ENCODE measurements around the gene EIF3B.
"Not testable (repeated sequence)": the region's sequence is repeated elsewhere in the genome, so short reads cannot be mapped to it uniquely, and the experiment has no call there.

The EIF3B gene

GRCh38 chr7:2411815-2412586, 57.4 kb downstream of the EIF3B start:
- Histone ChIP-seq H3K36me3 (ENCODE audit: insufficient read depth, low read length) (no peaks in the 10 kb centered on the region), H3K9ac (ENCODE audit: low read depth, low read length) (no peak overlapping the region), H3K4me1 (ENCODE audit: insufficient read depth, low read length) (peaks cover 11% of the 10 kb centered on the region; the same call in 1 of the 2 replicates), H3K9me3 (ENCODE audit: control insufficient read depth, insufficient read depth, low read length) (no peaks in the 10 kb centered on the region)

GRCh38 chr7:2412587-2413201, 58.1 kb downstream of the EIF3B start:
- no peak overlapping the region for H3K9ac ChIP-seq (ENCODE audit: low read depth, low read length)
- no peaks in the 10 kb centered on the region for H3K36me3 ChIP-seq (ENCODE audit: insufficient read depth, low read length)
- H3K4me1 ChIP-seq (ENCODE audit: insufficient read depth, low read length), result peaks cover 11% of the 10 kb centered on the region; the same call in 1 of the 2 replicates
- no peaks in the 10 kb centered on the region for H3K9me3 ChIP-seq (ENCODE audit: control insufficient read depth, insufficient read depth, low read length)

- no peaks in the 10 kb centered on the region for H3K9me3 ChIP-seq (ENCODE audit: control insufficient read depth, insufficient read depth, low read length)
- no peaks in the 10 kb centered on the region for H3K36me3 ChIP-seq (ENCODE audit: insufficient read depth, low read length)
- peaks cover 11% of the 10 kb centered on the region; the same call in 1 of the 2 replicates for H3K4me1 ChIP-seq (ENCODE audit: insufficient read depth, low read length)
- no peak overlapping the region for H3K9ac ChIP-seq (ENCODE audit: low read depth, low read length)
These were observed 61.4 kb downstream of the EIF3B start for GRCh38 chr7:2416063-2416462.

GRCh38 chr7:2416650-2417049, 62.0 kb downstream of the EIF3B start:
- Histone ChIP-seq H3K9me3 (ENCODE audit: control insufficient read depth, insufficient read depth, low read length) (no peaks in the 10 kb centered on the region), H3K4me1 (ENCODE audit: insufficient read depth, low read length) (peaks cover 11% of the 10 kb centered on the region; the same call in 1 of the 2 replicates), H3K36me3 (ENCODE audit: insufficient read depth, low read length) (no peaks in the 10 kb centered on the region), H3K9ac (ENCODE audit: low read depth, low read length) (no peak overlapping the region)

GRCh38 chr7:2417178-2417577, 62.6 kb downstream of the EIF3B start:
- H3K9ac ChIP-seq (ENCODE audit: low read depth, low read length); H3K9me3 ChIP-seq (ENCODE audit: control insufficient read depth, insufficient read depth, low read length); H3K36me3 ChIP-seq (ENCODE audit: insufficient read depth, low read length); H3K4me1 ChIP-seq (ENCODE audit: insufficient read depth, low read length): not testable (repeated sequence)

GRCh38 chr7:2417981-2418481, 63.4 kb downstream of the EIF3B start:
- Histone ChIP-seq H3K4me1 (ENCODE audit: insufficient read depth, low read length) (0 out of 2 replicates have a peak, but pooled peaks cover 6% of the 10 kb centered on the region), H3K9ac (ENCODE audit: low read depth, low read length) (no peak overlapping the region), H3K36me3 (ENCODE audit: insufficient read depth, low read length) (no peaks in the 10 kb centered on the region), H3K9me3 (ENCODE audit: control insufficient read depth, insufficient read depth, low read length) (no peaks in the 10 kb centered on the region)

GRCh38 chr7:2420216-2420933, 65.7 kb downstream of the EIF3B start:
- H3K9ac ChIP-seq (ENCODE audit: low read depth, low read length), result no peak overlapping the region
- H3K4me1 ChIP-seq (ENCODE audit: insufficient read depth, low read length), result peaks cover 9% of the 10 kb centered on the region; the same call in 1 of the 2 replicates
- H3K9me3 ChIP-seq (ENCODE audit: control insufficient read depth, insufficient read depth, low read length), result no peaks in the 10 kb centered on the region
- no peaks in the 10 kb centered on the region for H3K36me3 ChIP-seq (ENCODE audit: insufficient read depth, low read length)

GRCh38 chr7:2421943-2422310, 67.3 kb downstream of the EIF3B start:
- Histone ChIP-seq H3K9me3 (ENCODE audit: control insufficient read depth, insufficient read depth, low read length) (no peaks in the 10 kb centered on the region), H3K36me3 (ENCODE audit: insufficient read depth, low read length) (no peaks in the 10 kb centered on the region), H3K9ac (ENCODE audit: low read depth, low read length) (no peak overlapping the region), H3K4me1 (ENCODE audit: insufficient read depth, low read length) (peaks cover 12% of the 10 kb centered on the region; the same call in 1 of the 2 replicates)

GRCh38 chr7:2425749-2426148, 71.1 kb downstream of the EIF3B start:
- Histone ChIP-seq H3K9me3 (ENCODE audit: control insufficient read depth, insufficient read depth, low read length) (no peaks in the 10 kb centered on the region), H3K9ac (ENCODE audit: low read depth, low read length) (no peak overlapping the region), H3K36me3 (ENCODE audit: insufficient read depth, low read length) (no peaks in the 10 kb centered on the region), H3K4me1 (ENCODE audit: insufficient read depth, low read length) (peaks cover 12% of the 10 kb centered on the region; the same call in 1 of the 2 replicates)

Measured in ES-I3 (cell line).